Measurements from ENCODE around the gene KRTAP1-3. TPM values are rescaled to one million over a fixed set of nuclear protein-coding genes. Genes with fewer than 3 reads are reported as not detected.

The KRTAP1-3 gene
- total RNA-seq, 2 experiments from 2014 or later = not detected

DNA sequence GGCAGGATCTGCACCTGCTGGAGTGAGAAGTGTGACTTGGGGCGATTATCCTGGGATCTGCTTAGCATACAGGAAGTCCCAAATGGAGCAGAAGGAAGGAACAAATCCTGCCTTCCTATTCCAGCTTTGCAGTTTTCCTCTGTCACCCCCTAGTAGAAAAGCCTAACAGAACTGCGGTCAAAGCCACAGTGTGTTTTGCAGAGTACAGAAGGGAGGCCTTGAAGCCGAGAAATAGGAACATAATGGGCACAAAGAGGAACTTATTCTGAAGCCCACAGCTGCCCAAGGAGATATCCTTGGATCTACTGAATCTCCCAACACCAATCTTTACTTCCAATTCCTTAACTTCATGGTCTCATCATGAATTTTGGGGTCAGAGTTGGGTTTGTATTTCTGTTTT lies 16.1 kb downstream of the KRTAP1-3 start:
- no peak overlapping the region for H3K4me3 Mint-ChIP-seq
- POLR2A ChIA-PET = no interaction called here
- ATAC-seq = no peak
- intact Hi-C loops (cut with DNase I, micrococcal nuclease) = no loop called here
- DNase-seq = no peak
- peaks cover 4% of the 10 kb centered on the region for H3K9me3 Mint-ChIP-seq (ENCODE audit: low read depth)
- CTCF ChIA-PET = interaction anchor here (1.2 kb wide), 1 partner anchor 10 kb away, joined by 7 read pairs; no protein-coding TSS in a partner anchor
- H3K4me1 Mint-ChIP-seq = no peaks in the 10 kb centered on the region
- no peaks in the 10 kb centered on the region for H3K36me3 Mint-ChIP-seq (ENCODE audit: low read depth)
- peaks cover 4% of the 10 kb centered on the region for H3K27me3 Mint-ChIP-seq
- H3K27ac Mint-ChIP-seq = no peak overlapping the region

DNA sequence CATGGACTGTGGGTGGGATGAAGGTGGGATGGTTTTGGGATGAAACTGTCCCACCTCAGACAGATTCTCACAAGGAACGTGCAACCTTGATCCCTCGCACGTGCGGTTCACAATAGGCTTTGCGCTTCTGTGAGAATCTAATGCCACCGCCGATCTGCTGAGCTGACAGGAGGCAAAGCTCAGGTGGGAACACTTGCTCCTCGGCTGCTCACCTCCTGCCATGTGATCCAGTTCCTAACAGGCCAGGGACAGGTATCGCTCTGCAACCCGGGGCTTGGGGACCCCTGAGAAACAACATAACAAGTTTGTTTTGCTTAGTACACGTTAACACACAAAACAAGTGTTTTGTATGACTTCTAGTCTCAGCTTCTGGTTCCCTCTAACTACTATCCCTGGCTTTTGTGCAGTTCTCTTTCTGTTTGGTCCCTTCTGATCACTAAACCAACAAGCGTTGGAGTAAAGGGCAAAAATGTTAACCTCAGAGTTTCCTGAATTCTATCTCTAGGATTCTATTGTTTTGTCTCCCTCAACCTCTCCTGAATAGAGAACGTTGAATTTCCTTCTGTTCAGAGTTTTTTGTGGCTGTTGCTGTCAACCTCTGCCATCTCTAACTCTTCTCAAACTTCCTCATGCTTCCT lies 18.0 kb downstream of the KRTAP1-3 start:
- Mint-ChIP-seq H3K27me3 (peaks cover 4% of the 10 kb centered on the region), H3K36me3 (ENCODE audit: low read depth) (no peaks in the 10 kb centered on the region), H3K9me3 (ENCODE audit: low read depth) (peaks cover 4% of the 10 kb centered on the region), H3K27ac (no peak overlapping the region), H3K4me1 (no peaks in the 10 kb centered on the region), H3K4me3 (no peak overlapping the region)
- ChIA-PET POLR2A (no interaction called here), CTCF (no interaction called here)
- ATAC-seq = no peak
- intact Hi-C loops (cut with DNase I, micrococcal nuclease) = no loop called here
- no peak for DNase-seq

DNA sequence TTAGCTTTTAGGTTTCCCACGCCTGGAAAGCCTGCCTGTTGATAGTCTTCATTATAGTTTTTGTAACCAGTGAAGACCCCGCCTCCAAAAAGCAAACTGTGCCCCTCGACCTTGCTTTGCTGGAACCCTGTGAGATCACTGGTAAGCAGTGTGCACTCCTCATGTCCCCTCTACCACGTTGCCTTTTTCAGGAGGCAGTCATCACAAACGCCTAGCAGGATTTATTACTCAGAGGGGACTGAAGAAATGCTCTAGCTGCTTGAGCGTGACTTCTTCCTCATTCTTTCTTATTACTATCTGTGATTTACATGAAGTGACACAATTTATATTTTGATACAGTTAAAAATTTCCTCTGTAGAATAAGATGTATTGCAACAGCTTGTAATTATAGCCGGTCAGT lies 19.2 kb downstream of the KRTAP1-3 start:
- DNase-seq = no peak
- ChIA-PET POLR2A (no interaction called here), CTCF (interaction anchor here (0.6 to 1.8 kb wide), 2 partner anchors 8 to 134 kb away, joined by 3 to 6 read pairs; partner anchors contain the start of gene KRTAP4-5)
- ATAC-seq = no peak
- intact Hi-C loops (cut with DNase I, micrococcal nuclease) = no loop called here
- Mint-ChIP-seq H3K4me1 (no peaks in the 10 kb centered on the region), H3K27me3 (peaks cover 2% of the 10 kb centered on the region), H3K4me3 (no peak overlapping the region), H3K36me3 (ENCODE audit: low read depth) (no peaks in the 10 kb centered on the region), H3K27ac (no peak overlapping the region), H3K9me3 (ENCODE audit: low read depth) (no peaks in the 10 kb centered on the region)

DNA sequence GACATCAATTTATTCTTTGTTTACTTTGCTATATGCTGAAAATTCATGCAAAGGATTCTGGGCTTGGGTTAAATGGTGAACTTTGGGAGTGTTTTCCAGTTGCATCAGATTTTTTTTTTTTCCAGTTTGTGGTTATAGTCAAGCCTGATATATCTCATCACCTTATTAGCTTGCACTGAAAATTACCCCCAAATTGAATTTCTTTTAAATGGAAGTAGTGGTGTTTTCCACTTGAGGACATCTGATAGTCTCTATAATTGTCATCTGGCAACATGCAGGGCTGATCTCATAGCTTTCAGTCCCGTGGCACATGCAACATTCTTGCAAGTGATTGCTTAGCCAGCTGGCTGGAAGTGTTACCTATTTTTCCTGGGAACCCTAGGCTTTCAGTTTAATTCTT lies 21.1 kb downstream of the KRTAP1-3 start:
- peaks cover 2% of the 10 kb centered on the region for H3K27me3 Mint-ChIP-seq
- ATAC-seq = no peak
- POLR2A ChIA-PET = no interaction called here
- no peaks in the 10 kb centered on the region for H3K36me3 Mint-ChIP-seq (ENCODE audit: low read depth)
- H3K9me3 Mint-ChIP-seq (ENCODE audit: low read depth) = no peaks in the 10 kb centered on the region
- DNase-seq = no peak
- intact Hi-C loops (cut with DNase I, micrococcal nuclease) = no loop called here
- CTCF ChIA-PET = interaction anchor here (1.2 kb wide), 1 partner anchor 15 kb away, joined by 5 read pairs; no protein-coding TSS in a partner anchor
- no peak overlapping the region for H3K27ac Mint-ChIP-seq
- no peak overlapping the region for H3K4me3 Mint-ChIP-seq
- H3K4me1 Mint-ChIP-seq = no peaks in the 10 kb centered on the region

DNA sequence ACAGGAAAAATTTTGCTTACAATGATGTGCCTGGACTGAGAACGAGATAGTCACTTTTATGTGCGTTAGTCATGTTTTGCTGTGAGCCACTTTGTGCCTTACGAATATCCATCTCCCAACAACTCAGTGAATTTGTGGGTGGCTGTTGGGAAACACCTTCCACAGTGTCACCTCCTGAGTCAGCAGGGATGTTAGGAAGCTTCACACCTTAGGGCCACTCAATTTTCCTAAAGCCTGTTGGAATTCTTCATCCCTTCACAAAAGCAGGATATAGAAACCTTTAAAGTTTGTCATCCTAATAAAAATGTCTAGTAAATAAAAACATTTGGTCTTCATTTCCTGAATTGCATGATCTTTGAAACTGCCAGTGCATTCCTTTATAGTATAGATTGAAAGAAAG lies 21.5 kb downstream of the KRTAP1-3 start:
- peaks cover 2% of the 10 kb centered on the region for H3K27me3 Mint-ChIP-seq
- H3K27ac Mint-ChIP-seq = no peak overlapping the region
- no peak for ATAC-seq
- no peaks in the 10 kb centered on the region for H3K4me1 Mint-ChIP-seq
- H3K4me3 Mint-ChIP-seq = no peak overlapping the region
- POLR2A ChIA-PET = no interaction called here
- CTCF ChIA-PET = no interaction called here
- H3K9me3 Mint-ChIP-seq (ENCODE audit: low read depth) = no peaks in the 10 kb centered on the region
- intact Hi-C loops (cut with DNase I, micrococcal nuclease) = no loop called here
- DNase-seq = no peak
- no peaks in the 10 kb centered on the region for H3K36me3 Mint-ChIP-seq (ENCODE audit: low read depth)

DNA sequence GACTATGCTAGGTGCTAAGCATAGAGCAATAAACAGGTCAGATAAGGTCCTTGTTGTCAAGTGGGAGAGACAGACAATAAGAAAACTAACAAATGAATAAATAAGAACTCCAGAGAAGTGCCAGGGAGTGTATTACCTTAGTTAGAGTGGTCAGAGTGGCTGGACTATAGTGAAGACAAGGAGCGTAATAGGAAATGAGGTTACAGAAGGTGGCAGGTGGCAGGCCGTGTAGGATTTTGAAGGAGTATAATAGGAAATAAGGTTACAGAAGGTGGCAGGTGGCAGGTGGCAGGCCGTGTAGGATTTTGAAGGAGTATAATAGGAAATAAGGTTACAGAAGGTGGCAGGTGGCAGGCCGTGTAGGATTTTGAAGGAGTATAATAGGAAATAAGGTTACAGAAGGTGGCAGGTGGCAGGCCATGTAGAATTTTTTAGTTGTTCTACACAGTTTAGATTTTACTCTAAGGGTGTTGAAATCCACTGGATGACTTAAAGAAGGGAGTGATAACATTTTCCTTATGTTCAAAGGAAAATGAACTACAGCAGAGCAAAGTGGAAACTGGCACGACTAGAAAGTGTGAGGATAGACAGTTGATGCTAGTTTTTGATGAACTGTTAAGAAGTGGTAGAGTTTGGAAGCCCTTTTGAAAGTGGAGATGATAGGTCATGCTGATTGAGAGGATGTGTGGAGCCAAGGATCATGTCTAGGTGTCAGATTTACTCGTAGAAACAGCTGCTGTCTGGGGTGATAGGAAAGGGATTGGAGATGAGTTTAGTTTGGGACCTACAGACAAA lies 22.2 kb downstream of the KRTAP1-3 start:
- CTCF ChIA-PET = no interaction called here
- H3K27me3 Mint-ChIP-seq = peaks cover 2% of the 10 kb centered on the region
- no peaks in the 10 kb centered on the region for H3K9me3 Mint-ChIP-seq (ENCODE audit: low read depth)

DNA sequence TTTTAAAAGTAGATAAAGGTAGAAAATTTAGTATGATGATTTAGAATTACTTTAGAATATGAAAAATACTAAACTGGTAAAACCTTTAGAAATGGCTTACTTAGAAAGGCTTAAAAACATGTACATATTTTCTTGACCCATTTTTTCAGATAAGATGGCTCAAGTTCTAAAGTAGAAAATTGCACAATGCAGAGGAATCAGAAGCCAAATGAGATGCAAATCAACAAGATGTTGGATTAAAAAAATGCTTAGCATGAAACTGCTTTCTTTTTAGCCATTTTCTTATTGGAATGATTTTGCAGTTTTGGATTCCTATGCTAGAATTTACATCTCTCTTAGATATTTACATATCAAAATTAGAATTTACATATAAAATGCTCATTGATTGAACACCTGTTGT lies 24.2 kb downstream of the KRTAP1-3 start:
- DNase-seq (no peak), ATAC-seq (no peak)
- no peaks in the 10 kb centered on the region for H3K9me3 Mint-ChIP-seq (ENCODE audit: low read depth)
- H3K4me3 Mint-ChIP-seq = no peak overlapping the region
- H3K4me1 Mint-ChIP-seq = no peaks in the 10 kb centered on the region
- ChIA-PET POLR2A (no interaction called here), CTCF (interaction anchor here (0.6 kb wide), 1 partner anchor 20 kb away, joined by 4 read pairs; the partner anchor contains the start of gene KRTAP1-4)
- intact Hi-C loops (cut with DNase I, micrococcal nuclease) = no loop called here
- no peak overlapping the region for H3K27ac Mint-ChIP-seq
- H3K27me3 Mint-ChIP-seq = peaks cover 2% of the 10 kb centered on the region
- no peaks in the 10 kb centered on the region for H3K36me3 Mint-ChIP-seq (ENCODE audit: low read depth)

More for the DNA sequence above, 22.2 kb downstream of the KRTAP1-3 start:
- DNase-seq = no peak
- no peak overlapping the region for H3K27ac Mint-ChIP-seq
- H3K36me3 Mint-ChIP-seq (ENCODE audit: low read depth) = no peaks in the 10 kb centered on the region
- intact Hi-C loops (cut with DNase I, micrococcal nuclease) = no loop called here
- ATAC-seq = no peak
- no peak overlapping the region for H3K4me3 Mint-ChIP-seq
- no peaks in the 10 kb centered on the region for H3K4me1 Mint-ChIP-seq
- POLR2A ChIA-PET = no interaction called here

DNA sequence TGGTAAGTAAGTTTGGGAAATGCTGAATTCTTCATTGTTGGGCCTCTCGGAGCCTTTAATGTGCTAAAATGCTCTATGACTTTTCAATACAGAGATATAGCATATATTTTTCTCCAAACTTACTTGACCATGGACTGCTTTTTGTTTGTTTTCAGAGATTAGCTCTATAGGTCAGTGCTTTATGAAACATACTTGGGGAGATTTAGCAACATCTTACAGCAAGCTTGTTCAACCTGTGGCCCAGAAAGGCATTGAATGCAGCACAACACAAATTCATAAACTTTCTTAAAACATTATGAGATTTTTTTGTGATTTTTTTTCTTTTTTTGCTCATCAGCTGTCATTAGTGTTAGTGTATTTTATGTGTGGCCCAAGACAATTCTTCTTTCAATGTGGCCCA lies 24.7 kb downstream of the KRTAP1-3 start:
- Mint-ChIP-seq H3K4me3 (no peak overlapping the region), H3K4me1 (no peaks in the 10 kb centered on the region), H3K36me3 (ENCODE audit: low read depth) (no peaks in the 10 kb centered on the region), H3K9me3 (ENCODE audit: low read depth) (no peaks in the 10 kb centered on the region), H3K27me3 (peaks cover 2% of the 10 kb centered on the region), H3K27ac (no peak overlapping the region)
- CTCF ChIA-PET = interaction anchor here (0.6 kb wide), 1 partner anchor 20 kb away, joined by 4 read pairs; the partner anchor contains the start of gene KRTAP1-4
- ATAC-seq = no peak
- no peak for DNase-seq
- intact Hi-C loops (cut with DNase I, micrococcal nuclease) = no loop called here
- POLR2A ChIA-PET = no interaction called here

DNA sequence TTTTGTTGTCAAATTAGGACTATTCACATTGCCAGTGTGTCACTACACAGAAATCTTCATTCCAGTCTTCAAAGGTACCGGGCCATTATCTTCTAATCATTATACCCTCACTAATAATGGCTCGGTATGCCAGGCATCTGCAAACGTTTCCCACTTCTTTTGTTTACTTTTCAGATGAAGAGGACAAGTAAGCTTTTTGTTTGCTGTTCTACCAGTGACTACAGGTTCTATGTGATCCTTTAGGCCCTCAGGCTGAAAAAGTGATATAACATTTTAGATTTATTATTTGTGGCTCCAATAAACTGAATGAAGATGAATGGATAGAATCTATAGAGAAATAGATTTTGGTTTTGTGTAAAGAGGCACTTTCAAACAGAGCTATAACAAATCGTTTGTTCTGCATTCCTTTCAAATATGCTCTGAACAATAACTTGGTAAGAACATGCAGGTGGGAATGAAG lies 25.3 kb downstream of the KRTAP1-3 start:
- DNase-seq (no peak), ATAC-seq (no peak)
- H3K4me1 Mint-ChIP-seq = no peaks in the 10 kb centered on the region
- ChIA-PET CTCF (no interaction called here), POLR2A (no interaction called here)
- no peak overlapping the region for H3K27ac Mint-ChIP-seq
- H3K4me3 Mint-ChIP-seq = no peak overlapping the region
- no peaks in the 10 kb centered on the region for H3K27me3 Mint-ChIP-seq
- H3K9me3 Mint-ChIP-seq (ENCODE audit: low read depth) = no peaks in the 10 kb centered on the region
- intact Hi-C loops (cut with DNase I, micrococcal nuclease) = no loop called here
- no peaks in the 10 kb centered on the region for H3K36me3 Mint-ChIP-seq (ENCODE audit: low read depth)

DNA sequence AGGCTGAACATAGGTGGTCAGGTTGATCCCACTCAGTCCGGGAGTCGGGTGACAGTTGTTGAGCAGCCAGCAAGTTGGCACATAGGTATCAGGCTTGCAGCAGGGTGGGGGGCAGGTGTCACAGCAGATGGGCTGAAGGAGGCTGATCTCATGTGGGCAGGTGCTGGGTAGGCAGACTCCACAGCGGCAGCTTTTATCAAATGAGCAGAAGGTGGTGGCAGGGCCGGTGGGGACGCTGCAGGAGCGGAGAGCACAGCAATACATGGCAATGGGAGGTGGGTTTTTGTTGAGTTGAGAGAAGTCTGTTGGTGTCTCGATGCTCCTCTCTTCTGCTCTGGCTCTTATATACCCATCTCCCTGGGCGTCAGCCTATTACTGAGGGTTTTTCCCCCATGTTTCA lies 25.9 kb downstream of the KRTAP1-3 start, which contains the start of gene KRTAP3-1:
Gene KRTAP3-1, minus strand, starts transcription at position 318 of the 400 bp plus-strand sequence. Its CDS starts 54 bp downstream, at position 264.
- H3K36me3 Mint-ChIP-seq (ENCODE audit: low read depth) = no peaks in the 10 kb centered on the region
- H3K27ac Mint-ChIP-seq = no peak within 1 kb of the TSS
- CTCF ChIA-PET = interaction anchor here (0.6 kb wide), 1 partner anchor 1813 kb away, joined by 4 read pairs; no protein-coding TSS in a partner anchor
- no peak for ATAC-seq
- no peaks in the 10 kb centered on the region for H3K4me1 Mint-ChIP-seq
- H3K27me3 Mint-ChIP-seq = no peaks in the 10 kb centered on the region
- H3K4me3 Mint-ChIP-seq = no peak within 1 kb of the TSS
- POLR2A ChIA-PET = no interaction called here
- intact Hi-C loops (cut with DNase I, micrococcal nuclease) = no loop called here
- H3K9me3 Mint-ChIP-seq (ENCODE audit: low read depth) = no peaks in the 10 kb centered on the region
- no peak for DNase-seq

DNA sequence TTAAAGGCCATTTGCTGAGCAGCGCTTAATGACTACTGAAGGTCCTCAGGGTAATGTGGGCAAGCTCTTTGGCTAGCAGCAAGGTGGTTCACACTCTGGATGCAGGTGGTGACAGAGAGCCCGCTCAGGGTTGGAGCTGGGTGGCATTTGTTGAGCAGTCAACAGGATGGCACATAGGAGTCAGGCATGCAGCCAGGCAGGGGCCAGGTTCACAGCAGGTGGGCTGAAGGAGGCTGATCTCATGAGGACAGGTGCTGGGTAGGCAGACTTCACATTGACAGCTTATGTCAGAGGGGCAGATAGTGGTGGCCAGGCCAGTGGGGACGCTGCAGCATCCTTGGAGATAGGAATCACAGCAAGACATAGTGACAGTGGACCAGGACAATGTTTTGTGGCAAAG lies 30.3 kb downstream of the KRTAP1-3 start:
- H3K27ac Mint-ChIP-seq = no peak overlapping the region
- H3K4me3 Mint-ChIP-seq = no peak overlapping the region
- peaks cover 2% of the 10 kb centered on the region for H3K27me3 Mint-ChIP-seq
- no peak for ATAC-seq
- intact Hi-C loops (cut with DNase I, micrococcal nuclease) = no loop called here
- H3K9me3 Mint-ChIP-seq (ENCODE audit: low read depth) = no peaks in the 10 kb centered on the region
- POLR2A ChIA-PET = no interaction called here
- H3K4me1 Mint-ChIP-seq = no peaks in the 10 kb centered on the region
- CTCF ChIA-PET = no interaction called here
- DNase-seq = no peak
- H3K36me3 Mint-ChIP-seq (ENCODE audit: low read depth) = no peaks in the 10 kb centered on the region

DNA sequence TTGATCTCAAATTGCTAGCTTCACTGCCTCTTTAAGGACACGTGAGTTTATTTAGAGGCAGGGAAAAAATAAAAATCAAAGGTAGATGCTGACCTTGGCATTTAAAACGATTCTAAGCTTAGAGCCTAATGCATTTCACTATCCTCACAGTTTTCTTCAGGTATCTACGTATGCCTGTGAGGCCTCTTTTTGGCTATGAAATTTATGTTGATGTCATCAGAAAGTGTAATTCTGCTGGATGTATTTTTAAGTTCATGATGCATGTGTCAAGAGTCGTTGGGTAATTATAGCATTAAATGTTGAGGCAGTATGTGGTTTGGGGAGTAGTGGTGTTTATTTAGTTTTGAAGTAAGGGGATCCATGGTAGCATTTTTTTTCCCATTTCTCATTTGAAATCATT lies 30.7 kb downstream of the KRTAP1-3 start:
- no peaks in the 10 kb centered on the region for H3K9me3 Mint-ChIP-seq (ENCODE audit: low read depth)
- H3K36me3 Mint-ChIP-seq (ENCODE audit: low read depth) = no peaks in the 10 kb centered on the region
- ATAC-seq (no peak), DNase-seq (no peak)
- no peak overlapping the region for H3K27ac Mint-ChIP-seq
- H3K4me3 Mint-ChIP-seq = no peak overlapping the region
- POLR2A ChIA-PET = no interaction called here
- no peaks in the 10 kb centered on the region for H3K4me1 Mint-ChIP-seq
- H3K27me3 Mint-ChIP-seq = peaks cover 3% of the 10 kb centered on the region
- intact Hi-C loops (cut with DNase I, micrococcal nuclease) = no loop called here
- CTCF ChIA-PET = no interaction called here

Data from activated CD4-positive, alpha-beta T cell treated with anti-CD3 and anti-CD28 coated beads for 36 hours (primary cell).